Stimulated activated CD8-positive, alpha-beta memory T cell treated with anti-CD3 and anti-CD28 coated beads, Interleukin-12 subunit alpha, Interleukin-12 subunit beta, amount 100 ng/mL, for 4 hours (primary cell): ENCODE data around the gene PHF2.

Source experiments
- DNase-seq: peaks from one replicate; pipeline ENCODE4 v3.0.0-alpha.2; 2020; ENCODE audit warnings: low read depth

Gene PHF2

GRCh38 chr9:93601063-93601462 is 24.7 kb downstream of the PHF2 start:
- no peak for DNase-seq

DNA sequence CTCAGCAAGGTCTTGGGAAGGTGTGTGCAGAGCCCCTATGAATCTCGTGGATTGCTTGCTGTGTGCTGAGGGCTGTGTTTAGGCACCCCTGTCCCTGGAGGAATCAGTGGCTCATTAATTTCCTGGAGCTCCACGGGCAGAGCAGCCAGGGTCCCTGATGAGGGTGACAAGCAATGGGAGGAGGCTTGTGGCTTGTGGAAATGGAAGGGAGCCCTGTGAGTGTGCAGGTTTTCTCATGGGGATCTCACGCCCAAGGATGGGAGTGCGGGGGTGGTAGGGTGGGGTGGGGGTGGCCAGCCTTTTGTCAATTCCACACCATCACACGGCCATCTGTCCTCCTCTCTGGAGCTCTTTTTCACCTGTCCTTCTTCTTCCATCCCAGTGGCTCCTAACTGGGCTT is 25.3 kb downstream of the PHF2 start:
- DNase-seq = no peak

GRCh38 chr9:93603011-93603410 is 26.6 kb downstream of the PHF2 start:
- no peak for DNase-seq

GRCh38 chr9:93603906-93604326 is 27.5 kb downstream of the PHF2 start:
- DNase-seq = no peak

GRCh38 chr9:93606187-93606586 is 29.8 kb downstream of the PHF2 start:
- no peak for DNase-seq

DNA sequence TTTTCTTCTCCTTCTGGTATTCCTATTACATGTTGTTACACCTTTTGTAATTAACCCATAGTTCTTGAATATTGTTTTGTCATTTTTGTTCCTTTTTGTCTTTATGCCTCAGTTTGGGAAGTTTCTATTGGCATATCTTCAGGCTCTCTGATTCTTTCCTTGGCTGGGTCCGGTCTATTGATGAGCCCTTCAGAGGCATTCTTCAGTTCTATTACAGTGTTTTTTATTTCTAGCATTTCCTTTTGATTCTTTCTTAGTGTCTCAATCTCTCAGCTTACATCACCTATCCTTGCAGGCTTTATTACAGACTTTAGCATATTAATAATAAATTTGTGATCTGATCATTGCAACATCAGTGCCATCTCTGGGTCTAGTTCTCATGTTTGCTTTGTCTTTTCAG is 33.8 kb downstream of the PHF2 start:
- no peak for DNase-seq

DNA sequence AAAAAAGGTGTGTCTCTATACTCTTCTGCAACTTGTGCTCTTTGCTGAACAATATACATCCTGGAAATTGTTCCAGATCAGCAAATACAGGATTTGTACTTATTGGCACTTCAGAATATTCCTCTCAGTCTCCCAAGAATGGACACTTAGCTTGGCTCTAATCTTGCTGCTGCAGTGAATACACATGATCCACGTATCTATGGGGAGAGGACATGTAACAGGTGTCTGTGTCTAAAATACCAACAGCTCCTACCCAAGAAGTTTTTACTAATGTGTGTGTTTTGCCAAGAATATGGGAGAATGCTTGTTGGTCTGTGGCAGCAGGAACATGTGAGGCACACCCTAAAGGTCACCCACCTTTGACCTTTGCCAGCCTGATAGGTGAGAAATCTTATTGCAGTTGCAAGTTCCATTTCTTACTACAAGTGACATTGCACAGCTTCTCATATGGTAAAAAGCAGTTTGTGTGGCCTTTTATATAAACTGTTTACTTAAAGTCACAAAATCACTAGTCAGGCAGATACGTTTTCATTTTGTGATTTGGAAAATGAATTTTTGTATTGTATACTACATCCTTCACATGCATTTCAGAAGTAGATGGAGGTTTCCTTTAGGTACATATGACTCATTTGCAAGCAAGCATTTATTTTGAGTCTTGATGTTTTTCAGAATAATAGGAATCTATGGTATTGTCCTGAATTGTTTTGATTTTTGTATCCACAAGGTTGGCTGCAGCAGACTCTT is 35.8 kb downstream of the PHF2 start:
- DNase-seq = no peak

DNA sequence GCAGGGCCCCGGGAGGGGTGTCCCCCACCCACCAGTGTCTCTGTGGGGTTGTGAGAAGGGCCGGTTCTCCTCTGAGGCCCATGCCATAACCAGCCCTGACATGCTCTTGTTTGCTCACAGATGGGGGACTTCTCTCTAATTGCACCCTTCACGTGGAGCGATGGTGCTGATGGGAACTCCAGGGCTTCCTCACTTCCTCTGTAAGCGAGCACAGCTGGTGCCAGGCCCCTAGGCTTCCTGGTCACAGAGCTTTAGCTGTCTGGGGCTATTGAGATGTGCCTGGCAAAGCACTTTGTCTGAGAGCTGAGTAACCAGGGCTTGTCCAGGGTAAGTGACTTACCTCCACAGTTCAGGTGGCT is 36.4 kb downstream of the PHF2 start:
- DNase-seq = no peak

DNA sequence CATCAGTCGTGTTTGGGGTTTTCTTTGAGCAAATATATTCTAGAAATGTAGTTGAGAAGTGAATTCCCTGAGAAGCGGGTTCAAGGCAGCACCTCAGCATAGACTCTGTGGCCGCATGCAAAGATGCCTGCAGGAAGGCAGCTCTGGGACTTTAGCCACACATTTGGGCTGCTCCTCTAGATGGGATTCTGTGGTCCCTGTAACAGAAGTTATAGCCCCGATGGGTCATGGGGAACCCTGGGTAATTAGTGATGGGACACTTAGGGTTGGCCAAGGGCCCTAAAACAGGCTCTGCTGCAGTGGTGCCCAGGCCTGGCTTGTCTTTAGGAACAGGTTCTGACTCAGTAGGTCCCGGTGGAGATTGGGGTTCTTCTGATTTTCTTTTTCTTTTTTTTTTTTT is 36.8 kb downstream of the PHF2 start:
- DNase-seq = no peak

- no peak for DNase-seq
These were observed 37.4 kb downstream of the PHF2 start for GRCh38 chr9:93613791-93614190.

GRCh38 chr9:93614830-93615468 is 38.6 kb downstream of the PHF2 start:
- DNase-seq = no peak

DNA sequence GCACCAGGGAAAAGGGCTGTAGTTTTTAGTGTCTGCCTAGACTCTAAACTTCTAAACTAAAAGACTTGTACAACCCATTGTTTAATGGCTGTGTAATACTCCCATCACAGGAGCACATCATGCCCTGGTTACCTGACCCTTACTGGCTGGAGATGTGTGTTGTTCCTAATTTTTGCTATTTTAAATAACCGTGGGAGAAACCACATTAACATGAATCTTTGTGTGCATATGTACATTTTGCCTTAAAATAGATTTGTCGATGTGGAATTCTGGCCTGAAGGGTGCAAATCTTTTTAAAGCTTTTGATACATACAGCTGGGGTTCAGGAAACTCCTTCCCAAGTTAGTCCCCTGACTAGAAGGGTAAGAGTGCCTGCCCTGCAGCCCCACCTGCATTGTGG is 39.7 kb downstream of the PHF2 start:
- no peak for DNase-seq

DNA sequence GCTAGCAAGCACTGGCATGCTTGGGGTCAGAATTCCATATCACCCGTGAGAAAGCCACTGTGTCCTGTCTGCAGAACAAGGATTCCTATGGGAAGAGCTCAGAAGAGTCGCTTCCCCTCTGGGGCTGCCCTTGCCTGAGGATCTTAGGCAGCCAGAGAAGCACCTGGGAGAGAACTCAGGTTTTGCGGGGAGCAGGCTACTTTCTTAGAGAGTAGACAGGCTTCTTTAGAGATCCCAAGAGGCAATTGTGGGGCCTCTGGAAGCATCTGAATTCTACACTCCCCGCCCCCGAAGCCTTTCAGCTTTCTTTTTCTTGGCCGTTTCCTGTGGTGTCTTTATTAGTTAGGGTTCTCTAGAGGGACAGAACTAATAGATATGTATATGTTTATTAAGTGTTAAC is 40.9 kb downstream of the PHF2 start:
- DNase-seq = no peak

DNA sequence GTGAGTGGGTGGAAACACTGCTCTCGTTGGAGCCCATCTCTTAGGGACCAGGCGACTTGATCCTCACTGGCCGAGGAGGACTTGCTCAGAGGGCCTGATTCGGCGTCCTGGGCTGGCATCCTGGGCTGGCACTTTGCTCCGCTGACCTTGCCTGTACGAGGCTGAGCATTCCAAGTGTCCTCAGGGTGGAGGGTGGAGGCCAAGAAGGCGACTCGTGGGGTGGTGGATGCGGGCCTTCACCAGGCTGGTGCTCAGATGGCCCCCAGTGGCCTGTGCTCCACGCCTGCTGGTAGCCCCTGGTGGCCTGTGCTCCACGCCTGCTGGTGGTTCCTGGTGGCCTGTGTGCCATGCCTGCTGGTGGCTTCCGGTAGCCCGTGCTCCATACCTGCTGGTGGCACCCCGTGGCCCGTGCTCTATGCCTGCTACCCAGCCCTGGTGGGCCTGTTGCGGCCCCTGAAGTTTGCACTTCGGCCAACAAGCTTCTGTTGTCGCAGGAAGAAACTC is 42.9 kb downstream of the PHF2 start:
- DNase-seq = no peak

GRCh38 chr9:93620041-93620506 is 43.7 kb downstream of the PHF2 start:
- DNase-seq = no peak

DNA sequence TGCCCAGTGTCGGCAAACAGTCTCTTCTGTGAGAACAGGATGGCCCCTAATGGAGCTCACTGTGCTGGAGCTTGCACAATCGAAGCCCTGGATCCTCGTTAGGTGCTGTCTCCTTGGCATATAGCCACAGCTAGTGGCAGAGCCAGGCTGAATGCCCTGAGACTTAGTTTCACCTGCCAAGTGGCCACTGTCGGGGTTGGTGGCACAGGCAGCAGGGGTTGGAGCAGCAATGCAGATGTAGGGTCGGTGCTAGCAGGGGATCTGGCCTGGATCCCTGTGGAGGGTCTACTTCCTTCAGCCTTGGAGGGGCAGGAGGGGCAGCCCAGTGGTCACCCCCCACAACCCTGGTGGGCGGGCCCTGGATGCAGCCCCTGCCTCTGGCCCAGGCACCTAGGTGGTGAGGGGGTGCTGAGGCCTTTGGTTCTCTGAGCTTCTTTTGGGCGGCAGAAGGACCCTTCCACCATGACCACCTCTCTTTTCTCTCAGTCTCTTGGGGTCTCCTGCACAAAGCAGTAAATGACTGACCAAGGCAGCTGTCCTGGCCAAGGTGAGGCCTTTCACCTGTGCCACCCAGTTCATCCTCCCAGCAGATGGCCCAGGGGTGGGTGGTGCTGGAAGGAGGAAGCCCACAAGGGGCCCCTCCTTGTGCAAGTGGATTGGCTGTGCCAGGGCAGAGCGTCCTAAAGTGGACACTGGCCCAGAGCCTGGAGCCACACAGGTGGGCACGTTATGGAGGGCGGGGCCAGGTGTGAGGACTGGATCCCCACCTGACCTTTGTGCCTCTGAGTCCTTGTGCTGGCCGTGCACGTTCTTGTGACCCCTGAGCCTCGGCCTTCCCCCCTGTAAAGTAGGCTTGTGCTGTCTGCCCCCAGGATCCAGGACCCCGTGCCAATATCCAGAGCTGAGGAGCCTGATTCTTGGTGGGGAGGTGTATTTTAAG is 44.8 kb downstream of the PHF2 start:
- no peak for DNase-seq

GRCh38 chr9:93621922-93622321 is 45.5 kb downstream of the PHF2 start:
- DNase-seq = no peak

DNA sequence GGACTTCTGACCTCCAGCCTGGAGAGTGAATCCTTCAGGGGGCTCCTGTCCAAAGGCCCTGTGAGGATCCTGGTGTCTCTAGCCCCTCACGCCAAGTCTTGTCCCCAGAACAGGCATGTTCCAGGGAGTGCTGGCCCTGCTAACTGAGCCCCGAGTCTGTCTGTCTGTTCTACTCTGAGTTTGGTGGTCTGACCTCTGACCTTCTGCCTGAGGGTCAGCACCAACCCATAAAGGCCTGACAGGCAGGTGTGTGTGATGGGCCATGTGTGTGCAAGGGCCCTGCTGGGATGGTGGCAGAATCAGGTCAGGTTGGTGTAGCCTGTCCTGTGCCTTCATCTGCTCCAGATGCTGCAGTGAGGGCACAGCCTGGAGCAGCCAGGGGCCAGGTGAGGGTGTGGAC is 46.3 kb downstream of the PHF2 start:
- DNase-seq = no peak

DNA sequence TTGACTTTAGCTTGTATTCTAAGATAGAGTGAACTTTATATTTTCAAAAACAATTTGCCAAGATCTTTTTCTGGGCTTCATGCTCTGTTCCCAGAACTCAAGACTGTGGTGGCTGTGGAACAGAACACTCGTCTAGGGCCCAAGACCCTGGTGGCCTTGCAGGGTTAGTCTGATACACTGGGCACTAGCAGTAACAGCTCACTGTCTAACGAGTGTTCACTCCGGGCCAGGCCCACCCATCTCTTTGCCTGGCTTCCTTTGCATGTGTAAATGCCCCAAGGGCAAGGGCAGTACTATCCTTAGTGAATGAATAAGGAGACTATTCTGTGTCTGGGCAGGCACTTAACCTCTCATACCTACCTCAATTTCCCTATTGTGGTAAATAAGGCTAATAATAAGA is 47.4 kb downstream of the PHF2 start:
- no peak for DNase-seq

GRCh38 chr9:93624431-93624834 is 48.0 kb downstream of the PHF2 start:
- DNase-seq = no peak

DNA sequence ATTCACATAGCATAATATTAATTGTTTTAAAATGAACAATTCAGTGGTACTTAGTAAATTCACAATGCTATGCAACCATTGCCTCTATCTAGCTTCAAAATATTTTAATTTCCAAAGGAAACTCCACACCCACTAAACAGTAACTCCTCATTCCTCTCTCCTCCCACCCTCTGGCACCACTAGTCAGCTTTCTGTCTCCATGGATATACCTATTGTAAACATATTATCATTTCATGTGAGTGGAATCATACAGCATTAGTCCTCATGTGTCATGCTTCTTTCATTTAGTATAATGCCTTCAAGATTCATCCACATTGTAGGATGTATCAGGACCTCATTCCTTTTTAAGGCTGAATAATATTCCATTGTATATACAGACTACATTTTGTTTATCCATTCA is 48.6 kb downstream of the PHF2 start:
- no peak for DNase-seq

GRCh38 chr9:93629920-93630319 is 53.5 kb downstream of the PHF2 start:
- no peak for DNase-seq
